HEK293 (cell line): ENCODE data around the gene TMEM119.
"Not testable (repeated sequence)": the region's sequence is repeated elsewhere in the genome, so short reads cannot be mapped to it uniquely, and the experiment has no call there.

ENCODE experiments used
- CTCF ChIA-PET: fragments of 350-600 bp; formaldehyde crosslinking; extraction: SDS; loops from one replicate; lab custom pipeline; 2021; ENCODE audit warnings: antibody characterized with exemption; lab: Yijun Ruan, JAX
- POLR2A ChIA-PET: fragments of 300-600 bp; formaldehyde crosslinking; extraction: SDS; loops from one replicate; lab custom pipeline; 2020; ENCODE audit warnings: antibody characterized with exemption, inconsistent platforms; lab: Yijun Ruan, JAX
- H3K27ac ChIP-seq: fragments of 200-500 bp; sonication (Bioruptor generic); 2 replicates; pipeline ENCODE4 v1.5.1; 2014; ENCODE audit warnings: low read depth, low read length, control low read depth, inconsistent platforms; ENCODE audit errors: extremely low read depth
- H3K36me3 ChIP-seq, 2 experiments: fragments of 200-500 bp in 1 of 2; sonication (Bioruptor generic) in 1 of 2; 1 replicate in 1 of 2; 2 replicates in 1 of 2; pipeline ENCODE4 v1.5.1; 2014 to 2017; ENCODE audit warnings: inconsistent platforms in 2 of 2, low read length in 2 of 2; ENCODE audit not compliant: control insufficient read depth in 2 of 2, insufficient read depth in 1 of 2
- H3K4me1 ChIP-seq: fragments of 200-500 bp; sonication (Bioruptor generic); 2 replicates; pipeline ENCODE4 v1.5.1; 2014; ENCODE audit warnings: mild to moderate bottlenecking, low read length, inconsistent platforms; ENCODE audit not compliant: control insufficient read depth, insufficient read depth
- H3K4me3 ChIP-seq: 2 replicates; pipeline ENCODE4 v1.5.1; 2011; ENCODE audit warnings: low read depth, mild to moderate bottlenecking, control low read depth, low read length, moderate library complexity
- H3K9me3 ChIP-seq: fragments of 200-500 bp; sonication (Bioruptor generic); 2 replicates; pipeline ENCODE4 v1.5.1; 2014; ENCODE audit warnings: low read depth, low read length, inconsistent platforms; ENCODE audit not compliant: control insufficient read depth, insufficient read depth
- EGR2 ChIP-seq: fragments of 450-650 bp; formaldehyde crosslinking; IDR thresholded peaks from 2 replicates; pipeline ENCODE4 v1.5.1; 2016; ENCODE audit warnings: low read depth, missing biosample characterization, missing genetic modification characterization
- GFI1B ChIP-seq: fragments of 450-650 bp; formaldehyde crosslinking; IDR thresholded peaks from 2 replicates; pipeline ENCODE4 v1.5.1; 2016; ENCODE audit warnings: missing biosample characterization, missing genetic modification characterization
- GLIS1 ChIP-seq: fragments of 450-650 bp; formaldehyde crosslinking; IDR thresholded peaks from 2 replicates; pipeline ENCODE4 v1.5.1; 2016; ENCODE audit warnings: missing biosample characterization, missing genetic modification characterization
- IKZF3 ChIP-seq: fragments of 450-650 bp; IDR thresholded peaks from 2 replicates; pipeline ENCODE4 v1.5.0; 2018; ENCODE audit warnings: missing biosample characterization, mild to moderate bottlenecking, missing genetic modification characterization, moderate library complexity
- KLF8 ChIP-seq: fragments of 450-650 bp; formaldehyde crosslinking; IDR thresholded peaks from 2 replicates; pipeline ENCODE4 v1.5.1; 2016; ENCODE audit warnings: missing biosample characterization, missing genetic modification characterization
- MYNN ChIP-seq: fragments of 450-650 bp; formaldehyde crosslinking; IDR thresholded peaks from 2 replicates; pipeline ENCODE4 v1.5.1; 2016; ENCODE audit warnings: missing biosample characterization, missing genetic modification characterization, borderline replicate concordance
- MZF1 ChIP-seq: fragments of 450-650 bp; formaldehyde crosslinking; IDR thresholded peaks from 2 replicates; pipeline ENCODE4 v1.5.1; 2017; ENCODE audit warnings: missing biosample characterization, missing genetic modification characterization, borderline replicate concordance
- ZBTB1 ChIP-seq: fragments of 450-650 bp; formaldehyde crosslinking; IDR thresholded peaks from 2 replicates; pipeline ENCODE4 v1.5.1; 2016; ENCODE audit warnings: missing biosample characterization, missing genetic modification characterization
- ZNF157 ChIP-seq: fragments of 450-650 bp; formaldehyde crosslinking; IDR thresholded peaks from 2 replicates; pipeline ENCODE4 v1.5.1; 2016; ENCODE audit warnings: missing biosample characterization, missing genetic modification characterization
- ZNF2 ChIP-seq: fragments of 450-650 bp; formaldehyde crosslinking; IDR thresholded peaks from 2 replicates; pipeline ENCODE4 v1.5.1; 2016; ENCODE audit warnings: missing biosample characterization, missing genetic modification characterization
- ZNF211 ChIP-seq: fragments of 450-650 bp; formaldehyde crosslinking; IDR thresholded peaks from 2 replicates; pipeline ENCODE4 v1.5.1; 2016; ENCODE audit warnings: low read depth, missing biosample characterization, missing genetic modification characterization
- ZNF274 ChIP-seq, 2 experiments: fragments of 200-500 bp in 1 of 2; fragments of 450-650 bp in 1 of 2; sonication (Bioruptor generic) in 1 of 2; formaldehyde crosslinking in 1 of 2; IDR thresholded peaks; 2 replicates each; pipeline versions ENCODE4 v1.5.1 to v1.6.1; 2014 to 2016; ENCODE audit warnings: borderline replicate concordance in 1 of 2, inconsistent platforms in 1 of 2, low read length in 1 of 2, missing biosample characterization in 1 of 2, missing genetic modification characterization in 1 of 2
- ZNF416 ChIP-seq: fragments of 450-650 bp; formaldehyde crosslinking; IDR thresholded peaks from 2 replicates; pipeline ENCODE4 v1.5.1; 2016; ENCODE audit warnings: missing biosample characterization, missing genetic modification characterization
- ZNF473 ChIP-seq: fragments of 450-650 bp; formaldehyde crosslinking; IDR thresholded peaks from 2 replicates; pipeline ENCODE4 v1.5.1; 2017; ENCODE audit warnings: missing biosample characterization, missing genetic modification characterization
- ZNF548 ChIP-seq: fragments of 450-650 bp; formaldehyde crosslinking; IDR thresholded peaks from 2 replicates; pipeline ENCODE4 v1.5.1; 2016; ENCODE audit warnings: missing biosample characterization, missing genetic modification characterization
- ZNF560 ChIP-seq: fragments of 450-650 bp; formaldehyde crosslinking; IDR thresholded peaks from 2 replicates; pipeline ENCODE4 v1.5.1; 2017; ENCODE audit warnings: missing biosample characterization, missing genetic modification characterization, borderline replicate concordance
- ZNF624 ChIP-seq: fragments of 450-650 bp; formaldehyde crosslinking; IDR thresholded peaks from 2 replicates; pipeline ENCODE4 v1.5.1; 2017; ENCODE audit warnings: missing biosample characterization, missing genetic modification characterization
- ZNF654 ChIP-seq: fragments of 450-650 bp; formaldehyde crosslinking; IDR thresholded peaks from 2 replicates; pipeline ENCODE4 v1.5.1; 2016; ENCODE audit warnings: low read depth, missing biosample characterization, missing genetic modification characterization
- ZSCAN30 ChIP-seq: fragments of 450-650 bp; IDR thresholded peaks from 2 replicates; pipeline ENCODE4 v1.5.1; 2018; ENCODE audit warnings: missing biosample characterization, mild to moderate bottlenecking, missing genetic modification characterization, moderate library complexity
- TF ChIP-seq, protein P1 (sequence below): fragments of 450-650 bp; formaldehyde crosslinking; IDR thresholded peaks from 2 replicates; pipeline ENCODE4 v1.5.1; 2016; ENCODE audit warnings: missing biosample characterization, missing genetic modification characterization
- TF ChIP-seq, protein P2 (sequence below): fragments of 450-650 bp; formaldehyde crosslinking; IDR thresholded peaks from 2 replicates; pipeline ENCODE4 v1.5.1; 2016; ENCODE audit warnings: missing biosample characterization, missing genetic modification characterization
- TF ChIP-seq, protein P3 (sequence below): fragments of 450-650 bp; formaldehyde crosslinking; IDR thresholded peaks from 2 replicates; pipeline ENCODE4 v1.5.1; 2016; ENCODE audit warnings: missing biosample characterization, missing genetic modification characterization
- TF ChIP-seq, protein P4 (sequence below): fragments of 450-650 bp; formaldehyde crosslinking; IDR thresholded peaks from 2 replicates; pipeline ENCODE4 v1.5.1; 2016; ENCODE audit warnings: missing biosample characterization, missing genetic modification characterization

The TMEM119 gene

DNA sequence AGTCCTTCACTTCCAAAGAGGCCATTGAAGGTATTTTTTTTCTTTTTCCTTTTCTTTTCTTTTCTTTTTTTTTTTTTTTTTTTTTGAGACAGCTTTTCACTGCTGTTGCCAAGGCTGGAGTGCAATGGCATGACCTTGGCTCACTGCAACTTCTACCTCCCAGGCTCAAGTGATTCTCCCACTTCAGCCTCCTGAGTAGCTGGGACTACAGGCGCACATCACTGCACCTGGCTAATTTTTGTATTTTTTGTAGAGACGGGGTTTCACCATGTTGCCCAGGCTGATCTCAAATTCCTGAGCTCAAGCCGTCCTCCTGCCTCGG lies 21.0 kb upstream of the TMEM119 start:
- H3K4me1 ChIP-seq, POLR2A ChIA-PET, H3K36me3 ChIP-seq, H3K4me3 ChIP-seq, H3K27ac ChIP-seq, H3K9me3 ChIP-seq: not testable (repeated sequence)
- CTCF ChIA-PET, result interaction anchor here (0.6 to 7.2 kb wide), 15 partner anchors 12 to 1576 kb away, joined by 3 to 160 read pairs (median 7); partner anchors contain the start of genes ISCU and SART3
- TF ChIP-seq, protein P1, sequence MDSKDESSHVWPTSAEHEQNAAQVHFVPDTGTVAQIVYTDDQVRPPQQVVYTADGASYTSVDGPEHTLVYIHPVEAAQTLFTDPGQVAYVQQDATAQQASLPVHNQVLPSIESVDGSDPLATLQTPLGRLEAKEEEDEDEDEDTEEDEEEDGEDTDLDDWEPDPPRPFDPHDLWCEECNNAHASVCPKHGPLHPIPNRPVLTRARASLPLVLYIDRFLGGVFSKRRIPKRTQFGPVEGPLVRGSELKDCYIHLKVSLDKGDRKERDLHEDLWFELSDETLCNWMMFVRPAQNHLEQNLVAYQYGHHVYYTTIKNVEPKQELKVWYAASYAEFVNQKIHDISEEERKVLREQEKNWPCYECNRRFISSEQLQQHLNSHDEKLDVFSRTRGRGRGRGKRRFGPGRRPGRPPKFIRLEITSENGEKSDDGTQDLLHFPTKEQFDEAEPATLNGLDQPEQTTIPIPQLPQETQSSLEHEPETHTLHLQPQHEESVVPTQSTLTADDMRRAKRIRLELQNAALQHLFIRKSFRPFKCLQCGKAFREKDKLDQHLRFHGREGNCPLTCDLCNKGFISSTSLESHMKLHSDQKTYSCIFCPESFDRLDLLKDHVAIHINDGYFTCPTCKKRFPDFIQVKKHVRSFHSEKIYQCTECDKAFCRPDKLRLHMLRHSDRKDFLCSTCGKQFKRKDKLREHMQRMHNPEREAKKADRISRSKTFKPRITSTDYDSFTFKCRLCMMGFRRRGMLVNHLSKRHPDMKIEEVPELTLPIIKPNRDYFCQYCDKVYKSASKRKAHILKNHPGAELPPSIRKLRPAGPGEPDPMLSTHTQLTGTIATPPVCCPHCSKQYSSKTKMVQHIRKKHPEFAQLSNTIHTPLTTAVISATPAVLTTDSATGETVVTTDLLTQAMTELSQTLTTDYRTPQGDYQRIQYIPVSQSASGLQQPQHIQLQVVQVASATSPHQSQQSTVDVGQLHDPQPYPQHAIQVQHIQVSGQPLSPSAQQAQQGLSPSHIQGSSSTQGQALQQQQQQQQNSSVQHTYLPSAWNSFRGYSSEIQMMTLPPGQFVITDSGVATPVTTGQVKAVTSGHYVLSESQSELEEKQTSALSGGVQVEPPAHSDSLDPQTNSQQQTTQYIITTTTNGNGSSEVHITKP, result peak; percentile 20

DNA sequence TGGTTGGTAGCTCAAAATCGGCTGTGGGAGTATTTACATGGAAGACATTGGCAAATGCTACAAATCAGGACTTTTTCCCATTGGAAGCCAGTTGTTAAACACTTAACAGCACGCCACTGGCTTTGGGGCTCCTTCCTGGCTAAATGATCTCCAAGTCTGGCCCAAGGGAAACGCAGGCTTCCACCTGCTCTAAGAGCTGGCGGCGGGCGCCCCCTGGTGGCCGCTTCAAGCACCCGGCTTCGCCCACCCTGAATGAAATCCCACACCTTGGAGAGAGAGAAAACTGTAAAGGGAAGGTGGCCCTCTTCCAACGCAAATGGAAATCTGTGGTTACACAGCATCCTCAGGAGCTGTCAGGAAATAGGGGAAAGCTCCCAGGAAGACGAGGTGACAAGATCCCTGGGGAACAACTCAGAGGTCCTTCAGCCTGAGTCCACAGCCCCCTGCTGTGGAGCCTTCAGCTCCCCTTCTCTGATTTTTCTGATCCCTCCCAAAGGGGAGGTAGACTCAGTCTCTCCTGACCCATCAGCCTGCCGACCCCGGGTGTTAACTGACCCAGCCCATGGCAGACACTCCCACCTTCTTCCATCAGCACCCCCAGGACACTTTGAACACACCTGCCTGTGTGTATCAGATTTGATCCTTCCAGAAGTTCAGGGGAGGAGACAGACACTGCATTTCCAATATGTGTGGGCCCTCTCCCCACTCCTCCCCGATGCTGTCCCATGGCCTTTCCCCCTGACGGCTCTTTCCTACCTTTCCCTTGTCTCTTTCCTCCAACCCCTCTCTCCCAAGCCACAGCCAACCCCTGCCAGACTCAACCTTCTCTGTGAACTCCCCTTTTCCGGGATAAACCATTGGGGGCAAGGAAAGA lies 20.4 kb upstream of the TMEM119 start:
- POLR2A ChIA-PET, result no interaction called here
- CTCF ChIA-PET, result interaction anchor here (0.6 to 7.2 kb wide), 46 partner anchors 9 to 1575 kb away, joined by 3 to 160 read pairs (median 5); partner anchors contain the start of genes ISCU and SART3
- H3K27ac ChIP-seq, result no peak overlapping the region
- TF ChIP-seq GLIS1 (tag by site-specific recombination) (peak; percentile 34; the same call in 1 of the 2 replicates), EGR2 (peak; percentile 63; the same call in 1 of the 2 replicates), KLF8 (peak; percentile 38; the same call in 1 of the 2 replicates), ZNF560 (tag by site-specific recombination) (no peak), ZNF624 (tag by site-specific recombination) (no peak), ZNF274 (IDR thresholded peaks at IDR 0.05; ENCODE audit: low read length) (no peak), ZNF274 (tag by site-specific recombination; IDR thresholded peaks at IDR 0.05; ENCODE audit: borderline replicate concordance) (no peak), ZNF416 (no peak), ZNF654 (peak; percentile 87), IKZF3 (tag by site-specific recombination) (peak; percentile 60), MYNN (no peak), GFI1B (no peak), ZNF548 (tag by site-specific recombination) (no peak), ZNF2 (0 out of 2 replicates have a peak, but pooled peaks have one; percentile 38), ZBTB1 (no peak), ZNF473 (tag by site-specific recombination) (no peak), MZF1 (tag by site-specific recombination) (0 out of 2 replicates have a peak, but pooled peaks have one; percentile 21), ZNF157 (tag by site-specific recombination) (no peak), ZNF211 (no peak), ZSCAN30 (tag by site-specific recombination) (peak; percentile 50; the same call in 1 of the 2 replicates)
- TF ChIP-seq, protein P2, sequence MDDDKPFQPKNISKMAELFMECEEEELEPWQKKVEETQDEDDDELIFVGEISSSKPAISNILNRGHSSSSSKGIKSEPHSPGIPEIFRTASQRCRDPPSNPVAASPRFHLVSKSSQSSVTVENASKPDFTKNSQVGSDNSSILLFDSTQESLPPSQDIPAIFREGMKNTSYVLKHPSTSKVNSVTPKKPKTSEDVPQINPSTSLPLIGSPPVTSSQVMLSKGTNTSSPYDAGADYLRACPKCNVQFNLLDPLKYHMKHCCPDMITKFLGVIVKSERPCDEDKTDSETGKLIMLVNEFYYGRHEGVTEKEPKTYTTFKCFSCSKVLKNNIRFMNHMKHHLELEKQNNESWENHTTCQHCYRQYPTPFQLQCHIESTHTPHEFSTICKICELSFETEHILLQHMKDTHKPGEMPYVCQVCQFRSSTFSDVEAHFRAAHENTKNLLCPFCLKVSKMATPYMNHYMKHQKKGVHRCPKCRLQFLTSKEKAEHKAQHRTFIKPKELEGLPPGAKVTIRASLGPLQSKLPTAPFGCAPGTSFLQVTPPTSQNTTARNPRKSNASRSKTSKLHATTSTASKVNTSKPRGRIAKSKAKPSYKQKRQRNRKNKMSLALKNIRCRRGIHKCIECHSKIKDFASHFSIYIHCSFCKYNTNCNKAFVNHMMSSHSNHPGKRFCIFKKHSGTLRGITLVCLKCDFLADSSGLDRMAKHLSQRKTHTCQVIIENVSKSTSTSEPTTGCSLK (tag by site-specific recombination), result no peak
- TF ChIP-seq, protein P3, sequence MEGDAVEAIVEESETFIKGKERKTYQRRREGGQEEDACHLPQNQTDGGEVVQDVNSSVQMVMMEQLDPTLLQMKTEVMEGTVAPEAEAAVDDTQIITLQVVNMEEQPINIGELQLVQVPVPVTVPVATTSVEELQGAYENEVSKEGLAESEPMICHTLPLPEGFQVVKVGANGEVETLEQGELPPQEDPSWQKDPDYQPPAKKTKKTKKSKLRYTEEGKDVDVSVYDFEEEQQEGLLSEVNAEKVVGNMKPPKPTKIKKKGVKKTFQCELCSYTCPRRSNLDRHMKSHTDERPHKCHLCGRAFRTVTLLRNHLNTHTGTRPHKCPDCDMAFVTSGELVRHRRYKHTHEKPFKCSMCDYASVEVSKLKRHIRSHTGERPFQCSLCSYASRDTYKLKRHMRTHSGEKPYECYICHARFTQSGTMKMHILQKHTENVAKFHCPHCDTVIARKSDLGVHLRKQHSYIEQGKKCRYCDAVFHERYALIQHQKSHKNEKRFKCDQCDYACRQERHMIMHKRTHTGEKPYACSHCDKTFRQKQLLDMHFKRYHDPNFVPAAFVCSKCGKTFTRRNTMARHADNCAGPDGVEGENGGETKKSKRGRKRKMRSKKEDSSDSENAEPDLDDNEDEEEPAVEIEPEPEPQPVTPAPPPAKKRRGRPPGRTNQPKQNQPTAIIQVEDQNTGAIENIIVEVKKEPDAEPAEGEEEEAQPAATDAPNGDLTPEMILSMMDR (tag by site-specific recombination), result peak; percentile 75
- TF ChIP-seq, protein P4, sequence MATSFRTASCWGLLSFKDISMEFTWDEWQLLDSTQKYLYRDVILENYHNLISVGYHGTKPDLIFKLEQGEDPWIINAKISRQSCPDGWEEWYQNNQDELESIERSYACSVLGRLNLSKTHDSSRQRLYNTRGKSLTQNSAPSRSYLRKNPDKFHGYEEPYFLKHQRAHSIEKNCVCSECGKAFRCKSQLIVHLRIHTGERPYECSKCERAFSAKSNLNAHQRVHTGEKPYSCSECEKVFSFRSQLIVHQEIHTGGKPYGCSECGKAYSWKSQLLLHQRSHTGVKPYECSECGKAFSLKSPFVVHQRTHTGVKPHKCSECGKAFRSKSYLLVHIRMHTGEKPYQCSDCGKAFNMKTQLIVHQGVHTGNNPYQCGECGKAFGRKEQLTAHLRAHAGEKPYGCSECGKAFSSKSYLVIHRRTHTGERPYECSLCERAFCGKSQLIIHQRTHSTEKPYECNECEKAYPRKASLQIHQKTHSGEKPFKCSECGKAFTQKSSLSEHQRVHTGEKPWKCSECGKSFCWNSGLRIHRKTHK (tag by site-specific recombination), result no peak

More for the DNA sequence above, 20.4 kb upstream of the TMEM119 start:
- Histone ChIP-seq H3K36me3 (no peaks in the 10 kb centered on the region), H3K4me3 (no peak overlapping the region), H3K4me1 (no peaks in the 10 kb centered on the region), H3K9me3 (no peaks in the 10 kb centered on the region)
